WERI-Rb-1 (cell line): Measurements from ENCODE around the gene TSPAN17.

Experiments used
- DNase-seq: peaks from one replicate; pipeline ENCODE4 v3.0.0-alpha.2; 2020
- H3K27ac ChIP-seq: fragments of 250-450 bp; sonication (Bioruptor Pico); 2 replicates; pipeline ENCODE4 v1.5.1; 2020; ENCODE audit warnings: mild to moderate bottlenecking, moderate library complexity
- H3K27me3 ChIP-seq: fragments of 250-450 bp; sonication (Bioruptor Pico); 2 replicates; pipeline ENCODE4 v1.5.1; 2021; ENCODE audit warnings: mild to moderate bottlenecking, low read depth, moderate library complexity; ENCODE audit not compliant: insufficient read depth, severe bottlenecking
- H3K36me3 ChIP-seq: fragments of 250-450 bp; sonication (Bioruptor Pico); 2 replicates; pipeline ENCODE4 v1.5.1; 2020; ENCODE audit warnings: mild to moderate bottlenecking, moderate library complexity
- H3K4me3 ChIP-seq: 2 replicates; pipeline ENCODE4 v1.5.1; 2011; ENCODE audit warnings: low read depth, mild to moderate bottlenecking, control low read depth, low read length
- H3K9me3 ChIP-seq: fragments of 250-450 bp; sonication (Bioruptor Pico); 2 replicates; pipeline ENCODE4 v1.5.1; 2021; ENCODE audit warnings: mild to moderate bottlenecking, moderate library complexity; ENCODE audit not compliant: severe bottlenecking
- TF ChIP-seq, protein P1 (sequence below): IDR thresholded peaks from 2 replicates; pipeline ENCODE4 v1.5.1; 2011; ENCODE audit warnings: low read depth, mild to moderate bottlenecking, control low read depth, inconsistent platforms, low read length

Gene TSPAN17

GRCh38 chr5:176651472-176651980, 4.2 kb downstream of the TSPAN17 start:
- TF ChIP-seq, protein P1, sequence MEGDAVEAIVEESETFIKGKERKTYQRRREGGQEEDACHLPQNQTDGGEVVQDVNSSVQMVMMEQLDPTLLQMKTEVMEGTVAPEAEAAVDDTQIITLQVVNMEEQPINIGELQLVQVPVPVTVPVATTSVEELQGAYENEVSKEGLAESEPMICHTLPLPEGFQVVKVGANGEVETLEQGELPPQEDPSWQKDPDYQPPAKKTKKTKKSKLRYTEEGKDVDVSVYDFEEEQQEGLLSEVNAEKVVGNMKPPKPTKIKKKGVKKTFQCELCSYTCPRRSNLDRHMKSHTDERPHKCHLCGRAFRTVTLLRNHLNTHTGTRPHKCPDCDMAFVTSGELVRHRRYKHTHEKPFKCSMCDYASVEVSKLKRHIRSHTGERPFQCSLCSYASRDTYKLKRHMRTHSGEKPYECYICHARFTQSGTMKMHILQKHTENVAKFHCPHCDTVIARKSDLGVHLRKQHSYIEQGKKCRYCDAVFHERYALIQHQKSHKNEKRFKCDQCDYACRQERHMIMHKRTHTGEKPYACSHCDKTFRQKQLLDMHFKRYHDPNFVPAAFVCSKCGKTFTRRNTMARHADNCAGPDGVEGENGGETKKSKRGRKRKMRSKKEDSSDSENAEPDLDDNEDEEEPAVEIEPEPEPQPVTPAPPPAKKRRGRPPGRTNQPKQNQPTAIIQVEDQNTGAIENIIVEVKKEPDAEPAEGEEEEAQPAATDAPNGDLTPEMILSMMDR, result no peak
- no peak for DNase-seq
- Histone ChIP-seq H3K9me3 (no peaks in the 10 kb centered on the region), H3K27me3 (no peaks in the 10 kb centered on the region), H3K27ac (no peak overlapping the region), H3K36me3 (peaks cover 11% of the 10 kb centered on the region), H3K4me3 (no peak overlapping the region)

DNA sequence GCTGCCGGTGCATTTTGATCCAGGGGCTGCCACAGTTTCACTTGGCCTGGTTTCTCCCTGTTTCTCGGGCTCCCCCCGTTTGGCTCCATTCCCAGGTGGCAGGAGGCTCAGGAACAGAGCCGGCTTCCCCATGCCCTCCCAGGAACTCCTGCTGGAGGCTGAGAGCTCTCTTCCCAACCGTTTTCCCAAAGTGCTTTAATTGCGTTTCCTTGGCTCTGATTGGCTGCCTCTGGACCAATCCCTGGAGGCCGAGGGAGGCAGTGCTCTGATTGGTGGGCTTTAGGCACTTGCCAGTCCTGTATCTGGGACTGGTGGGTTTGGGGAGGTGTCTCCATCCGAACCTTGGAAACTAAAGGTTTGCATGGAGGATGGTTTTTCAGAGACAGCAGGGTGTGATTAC, 4.9 kb downstream of the TSPAN17 start:
- no peak for DNase-seq
- peaks cover 11% of the 10 kb centered on the region for H3K36me3 ChIP-seq
- no peak overlapping the region for H3K4me3 ChIP-seq
- no peak overlapping the region for H3K27ac ChIP-seq
- H3K9me3 ChIP-seq, result no peaks in the 10 kb centered on the region
- TF ChIP-seq, protein P1, result no peak
- H3K27me3 ChIP-seq, result no peaks in the 10 kb centered on the region

GRCh38 chr5:176653401-176654385, 6.4 kb downstream of the TSPAN17 start:
- TF ChIP-seq, protein P1, result no peak
- no peaks in the 10 kb centered on the region for H3K9me3 ChIP-seq
- H3K27ac ChIP-seq, result no peak overlapping the region
- H3K4me3 ChIP-seq, result no peak overlapping the region
- H3K27me3 ChIP-seq, result no peaks in the 10 kb centered on the region
- DNase-seq, result no peak
- H3K36me3 ChIP-seq, result peaks cover 11% of the 10 kb centered on the region

- TF ChIP-seq, protein P1, result no peak
- Histone ChIP-seq H3K4me3 (no peak overlapping the region), H3K27ac (no peak overlapping the region), H3K27me3 (no peaks in the 10 kb centered on the region), H3K9me3 (no peaks in the 10 kb centered on the region), H3K36me3 (peaks cover 11% of the 10 kb centered on the region)
- no peak for DNase-seq
Observed at GRCh38 chr5:176654856-176655255, 7.6 kb downstream of the TSPAN17 start.

- H3K27ac ChIP-seq, result no peak overlapping the region
- peaks cover 11% of the 10 kb centered on the region for H3K36me3 ChIP-seq
- H3K4me3 ChIP-seq, result no peak overlapping the region
- DNase-seq, result no peak
- TF ChIP-seq, protein P1, result no peak; the same call in 1 of the 2 replicates
- H3K27me3 ChIP-seq, result no peaks in the 10 kb centered on the region
- H3K9me3 ChIP-seq, result no peaks in the 10 kb centered on the region
Observed at GRCh38 chr5:176656467-176656990, 9.2 kb downstream of the TSPAN17 start.
